GM18526 (cell line): ENCODE data around the gene CPXM1.

ENCODE experiments used
- POLR2A ChIP-seq: IDR thresholded peaks from 3 replicates; pipeline ENCODE4 v1.6.1; 2011; ENCODE audit not compliant: insufficient read length; ENCODE audit errors: extremely low read depth

Gene CPXM1

GRCh38 chr20:2762578-2763131, 37.8 kb downstream of the CPXM1 start:
- TF ChIP-seq POLR2A: no peak

- no peak for TF ChIP-seq POLR2A
Observed at GRCh38 chr20:2761885-2762284, 38.5 kb downstream of the CPXM1 start.

- TF ChIP-seq POLR2A: no peak
Observed at GRCh38 chr20:2760952-2761305, 39.5 kb downstream of the CPXM1 start.

- TF ChIP-seq POLR2A: no peak
Observed at GRCh38 chr20:2760297-2760951, 40.0 kb downstream of the CPXM1 start.

GRCh38 chr20:2759603-2760296, 40.7 kb downstream of the CPXM1 start:
- no peak for TF ChIP-seq POLR2A

- no peak for TF ChIP-seq POLR2A
Observed at GRCh38 chr20:2759143-2759542, 41.3 kb downstream of the CPXM1 start.

GRCh38 chr20:2757969-2758368, 42.5 kb downstream of the CPXM1 start:
- no peak for TF ChIP-seq POLR2A

GRCh38 chr20:2757001-2757400, 43.4 kb downstream of the CPXM1 start:
- TF ChIP-seq POLR2A: no peak

- no peak for TF ChIP-seq POLR2A
Observed at GRCh38 chr20:2756056-2756611, 44.3 kb downstream of the CPXM1 start.

GRCh38 chr20:2755451-2756055, 44.9 kb downstream of the CPXM1 start:
- no peak for TF ChIP-seq POLR2A

GRCh38 chr20:2754424-2754823, 46.0 kb downstream of the CPXM1 start:
- no peak for TF ChIP-seq POLR2A

GRCh38 chr20:2753461-2754040, 46.9 kb downstream of the CPXM1 start:
- TF ChIP-seq POLR2A: no peak

- TF ChIP-seq POLR2A: no peak
Observed at GRCh38 chr20:2752567-2753460, 47.6 kb downstream of the CPXM1 start.

- no peak for TF ChIP-seq POLR2A
Observed at GRCh38 chr20:2751878-2752566, 48.4 kb downstream of the CPXM1 start.
